ENCODE data around the gene MACROD2.
"Not testable (repeated sequence)": the region's sequence is repeated elsewhere in the genome, so short reads cannot be mapped to it uniquely, and the experiment has no call there.

Gene MACROD2

GRCh38 chr20:14410869-14411555 lies 415.7 kb downstream of the MACROD2 start:
- DNase-seq (ENCODE audit: low read depth in 3 of 3): no peak

- DNase-seq (ENCODE audit: low read depth in 3 of 3): no peak
These were observed 416.9 kb downstream of the MACROD2 start for GRCh38 chr20:14412065-14412681.

GRCh38 chr20:14413835-14414234 lies 418.5 kb downstream of the MACROD2 start:
- no peak for DNase-seq (ENCODE audit: low read depth in 3 of 3)

- DNase-seq (ENCODE audit: low read depth in 3 of 3): no peak
These were observed 419.2 kb downstream of the MACROD2 start for GRCh38 chr20:14414560-14414959.

- DNase-seq (ENCODE audit: low read depth in 3 of 3): no peak
These were observed 420.2 kb downstream of the MACROD2 start for GRCh38 chr20:14415467-14415866.

GRCh38 chr20:14418376-14418775 lies 423.1 kb downstream of the MACROD2 start:
- no peak for DNase-seq (ENCODE audit: low read depth in 3 of 3)

- DNase-seq (ENCODE audit: low read depth in 3 of 3): no peak
These were observed 427.6 kb downstream of the MACROD2 start for GRCh38 chr20:14422892-14423291.

GRCh38 chr20:14431568-14431967 lies 436.3 kb downstream of the MACROD2 start:
- DNase-seq (ENCODE audit: low read depth in 3 of 3): no peak

GRCh38 chr20:14432085-14432484 lies 436.8 kb downstream of the MACROD2 start:
- DNase-seq (ENCODE audit: low read depth in 3 of 3): no peak

- DNase-seq (ENCODE audit: low read depth in 3 of 3): no peak
These were observed 437.3 kb downstream of the MACROD2 start for GRCh38 chr20:14432597-14432996.

- no peak for DNase-seq (ENCODE audit: low read depth in 3 of 3)
These were observed 439.2 kb downstream of the MACROD2 start for GRCh38 chr20:14434384-14435136.

- DNase-seq (ENCODE audit: low read depth in 3 of 3): no peak
These were observed 445.9 kb downstream of the MACROD2 start for GRCh38 chr20:14441201-14441600.

GRCh38 chr20:14444106-14444505 lies 448.8 kb downstream of the MACROD2 start:
- no peak for DNase-seq (ENCODE audit: low read depth in 3 of 3)

- no peak for DNase-seq (ENCODE audit: low read depth in 3 of 3)
These were observed 450.0 kb downstream of the MACROD2 start for GRCh38 chr20:14445310-14445709.

- DNase-seq (ENCODE audit: low read depth in 3 of 3): no peak
These were observed 450.6 kb downstream of the MACROD2 start for GRCh38 chr20:14445902-14446301.

- no peak for DNase-seq (ENCODE audit: low read depth in 3 of 3)
These were observed 451.1 kb downstream of the MACROD2 start for GRCh38 chr20:14446446-14446845.

- DNase-seq (ENCODE audit: low read depth in 3 of 3): no peak
These were observed 454.0 kb downstream of the MACROD2 start for GRCh38 chr20:14449323-14449722.

- no peak for DNase-seq (ENCODE audit: low read depth in 3 of 3)
These were observed 454.9 kb downstream of the MACROD2 start for GRCh38 chr20:14450256-14450655.

GRCh38 chr20:14451458-14451857 lies 456.1 kb downstream of the MACROD2 start:
- no peak for DNase-seq (ENCODE audit: low read depth in 3 of 3)

GRCh38 chr20:14453259-14453658 lies 457.9 kb downstream of the MACROD2 start:
- no peak for DNase-seq (ENCODE audit: low read depth in 3 of 3)

GRCh38 chr20:14454296-14454695 lies 459.0 kb downstream of the MACROD2 start:
- DNase-seq (ENCODE audit: low read depth in 3 of 3): no peak

- DNase-seq (ENCODE audit: low read depth in 3 of 3): not testable (repeated sequence)
These were observed 471.9 kb downstream of the MACROD2 start for GRCh38 chr20:14467104-14467827.

Data from stimulated activated CD4-positive, alpha-beta T cell treated with anti-CD3 and anti-CD28 coated beads, TNF-alpha, amount 100 ng/mL, for 48 hours (primary cell).